Stimulated activated memory B cell treated with anti-CD40 and anti-IgM and Interleukin-4, amounts not matched to agents 10 μg/mL and 1 μg/mL and 100 μg/mL, for 72 hours (primary cell): ENCODE results near the gene TPRN.

Experiments used
- ATAC-seq: fragments of 150-1000 bp; cut with Tn5 transposase; 2 replicates; pipeline ENCODE4 v1.10.0; 2021
- H3K27ac Mint-ChIP-seq: one replicate; pipeline ENCODE4 v1.8.0; 2022; ENCODE audit warnings: mild to moderate bottlenecking, mixed read lengths
- H3K27me3 Mint-ChIP-seq: one replicate; pipeline ENCODE4 v1.8.0; 2022; ENCODE audit warnings: mixed read lengths
- H3K36me3 Mint-ChIP-seq: one replicate; pipeline ENCODE4 v1.8.0; 2022; ENCODE audit warnings: mixed read lengths
- H3K4me1 Mint-ChIP-seq: one replicate; pipeline ENCODE4 v1.8.0; 2022; ENCODE audit warnings: mixed read lengths
- H3K4me3 Mint-ChIP-seq: one replicate; pipeline ENCODE4 v1.8.0; 2022; ENCODE audit warnings: mild to moderate bottlenecking, moderate library complexity, mixed read lengths
- H3K9me3 Mint-ChIP-seq: one replicate; pipeline ENCODE4 v1.8.0; 2022; ENCODE audit warnings: mixed read lengths

The TPRN gene

DNA sequence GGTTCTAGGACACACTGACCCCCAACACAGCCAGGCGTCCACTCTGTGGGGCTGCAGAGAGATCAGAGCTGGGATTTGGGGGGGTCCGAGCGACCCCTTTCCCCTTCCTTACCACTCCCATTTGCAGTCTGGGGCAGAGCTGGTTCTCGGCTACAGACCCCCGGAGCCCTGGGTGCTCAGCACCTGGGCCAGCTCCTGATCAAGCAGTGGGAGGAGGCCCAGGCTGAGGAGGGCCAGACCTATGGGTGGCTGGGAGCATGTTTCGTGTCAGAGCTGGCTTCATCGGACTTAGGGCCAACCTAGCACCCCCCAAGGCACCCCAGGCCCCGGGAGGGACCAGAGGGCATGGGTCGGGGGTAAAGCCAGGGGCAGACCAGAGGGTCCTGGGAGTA lies 54.0 kb downstream of the TPRN start:
- H3K36me3 Mint-ChIP-seq = no peaks in the 10 kb centered on the region
- H3K4me1 Mint-ChIP-seq = peaks cover 13% of the 10 kb centered on the region
- H3K27me3 Mint-ChIP-seq = peaks cover 66% of the 10 kb centered on the region
- H3K27ac Mint-ChIP-seq = no peak overlapping the region
- no peak overlapping the region for H3K4me3 Mint-ChIP-seq
- ATAC-seq = no peak
- H3K9me3 Mint-ChIP-seq = no peaks in the 10 kb centered on the region

DNA sequence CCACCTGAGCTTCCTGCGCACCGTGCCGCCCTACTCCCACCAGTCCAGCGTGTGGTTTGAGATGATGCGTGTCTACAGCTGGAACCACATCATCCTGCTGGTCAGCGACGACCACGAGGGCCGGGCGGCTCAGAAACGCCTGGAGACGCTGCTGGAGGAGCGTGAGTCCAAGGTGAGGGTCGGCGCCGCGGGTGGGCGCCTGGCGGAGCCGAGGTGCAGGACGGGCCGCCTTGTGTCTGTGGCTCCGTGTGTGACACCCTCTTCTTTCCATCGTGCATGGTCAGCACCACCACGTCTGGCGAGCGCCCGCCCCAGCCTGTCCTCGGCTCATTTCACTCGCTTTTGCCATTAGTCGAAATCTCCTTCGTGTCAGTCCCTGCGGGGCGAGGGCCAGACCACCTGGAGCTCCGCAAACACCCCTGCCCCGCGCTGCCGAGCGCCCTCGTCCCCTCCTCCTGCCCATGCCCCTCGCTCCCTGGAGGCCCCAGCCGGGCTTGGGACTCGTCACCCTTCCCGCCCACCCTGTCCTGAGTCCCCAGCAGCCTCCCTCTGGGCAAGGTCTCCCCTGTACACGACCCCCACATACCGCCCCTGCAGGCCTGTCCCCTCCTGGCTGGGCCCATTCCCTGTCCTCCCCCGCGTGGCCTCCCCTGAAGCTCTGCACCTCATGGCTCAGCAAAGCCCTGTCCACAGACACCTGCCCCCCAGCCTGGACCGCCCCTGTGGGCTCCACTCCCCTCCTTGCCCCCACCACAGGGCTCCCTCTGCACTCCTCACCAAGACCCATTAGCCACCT lies 54.6 kb downstream of the TPRN start:
- no peak overlapping the region for H3K27ac Mint-ChIP-seq
- peaks cover 71% of the 10 kb centered on the region for H3K27me3 Mint-ChIP-seq
- no peak for ATAC-seq
- no peaks in the 10 kb centered on the region for H3K9me3 Mint-ChIP-seq
- H3K4me1 Mint-ChIP-seq = peaks cover 7% of the 10 kb centered on the region
- H3K4me3 Mint-ChIP-seq = no peak overlapping the region
- no peaks in the 10 kb centered on the region for H3K36me3 Mint-ChIP-seq

DNA sequence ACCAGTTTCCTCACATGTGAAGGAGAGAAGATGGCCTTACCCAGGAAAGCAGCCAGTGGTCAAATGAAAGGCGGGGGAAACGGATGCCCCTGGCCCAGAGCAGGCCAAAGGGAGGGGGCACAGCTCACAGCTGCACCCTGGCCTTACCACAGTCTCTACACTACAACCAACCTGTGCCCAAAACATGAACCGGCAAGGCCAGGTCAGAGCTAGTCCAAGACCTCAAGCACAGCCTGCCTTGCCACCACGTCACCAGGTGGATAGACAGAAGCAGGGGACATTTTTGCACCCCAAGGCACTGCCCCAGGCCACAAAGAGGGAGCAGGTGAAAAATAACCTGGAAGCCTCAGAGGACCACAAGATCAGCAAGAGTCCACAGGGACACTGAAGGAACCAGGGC lies 57.1 kb downstream of the TPRN start:
- H3K36me3 Mint-ChIP-seq = no peaks in the 10 kb centered on the region
- H3K27me3 Mint-ChIP-seq = peaks cover 88% of the 10 kb centered on the region
- no peak for ATAC-seq
- H3K4me1 Mint-ChIP-seq = peaks cover 6% of the 10 kb centered on the region
- H3K4me3 Mint-ChIP-seq = no peak overlapping the region
- no peaks in the 10 kb centered on the region for H3K9me3 Mint-ChIP-seq
- no peak overlapping the region for H3K27ac Mint-ChIP-seq

DNA sequence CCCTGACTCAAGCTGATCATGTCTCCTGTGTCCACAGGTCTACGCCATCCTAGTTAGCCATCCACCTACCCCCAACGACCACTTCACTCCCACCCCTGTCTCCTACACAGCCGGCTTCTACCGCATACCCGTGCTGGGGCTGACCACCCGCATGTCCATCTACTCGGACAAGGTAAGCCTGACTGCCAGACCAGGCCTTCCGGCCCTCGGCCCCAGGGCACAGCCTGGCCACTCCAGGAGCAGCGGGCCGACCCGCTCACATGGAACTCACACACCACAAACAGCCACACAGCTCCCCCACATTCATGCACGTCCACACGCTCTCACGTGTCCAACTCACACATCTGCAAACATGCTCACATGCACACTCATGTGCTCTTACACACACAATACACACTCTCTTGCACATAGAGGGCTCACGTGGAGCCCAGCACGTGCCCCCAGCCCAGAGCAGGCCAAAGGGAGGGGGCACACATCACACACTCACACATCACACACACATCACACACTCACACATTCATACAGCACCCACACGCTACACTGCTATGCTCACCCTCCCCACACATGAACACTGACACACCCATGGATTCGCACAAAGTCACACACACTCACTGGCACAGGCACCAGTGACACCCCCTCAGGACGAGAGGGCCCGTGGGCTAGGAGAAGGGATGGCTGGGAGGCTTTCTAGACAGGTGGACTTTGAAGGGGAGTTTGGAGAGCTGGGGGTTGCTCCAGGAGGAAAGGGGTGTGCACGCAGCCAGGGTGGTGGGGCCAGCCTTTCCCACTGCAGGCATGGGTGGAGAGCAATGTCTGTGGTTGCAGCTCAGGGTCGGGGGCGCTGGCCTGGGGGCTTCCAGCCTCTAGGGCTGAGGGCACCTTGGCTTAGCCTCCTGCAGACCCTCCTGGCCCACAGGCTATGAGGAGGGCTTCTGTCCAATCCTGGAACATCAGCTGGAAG lies 58.3 kb downstream of the TPRN start:
- ATAC-seq = no peak
- no peaks in the 10 kb centered on the region for H3K36me3 Mint-ChIP-seq
- peaks cover 14% of the 10 kb centered on the region for H3K4me1 Mint-ChIP-seq
- peaks cover 88% of the 10 kb centered on the region for H3K27me3 Mint-ChIP-seq
- H3K27ac Mint-ChIP-seq = no peak overlapping the region
- no peak overlapping the region for H3K4me3 Mint-ChIP-seq
- no peaks in the 10 kb centered on the region for H3K9me3 Mint-ChIP-seq
